SKM-1 treated with dmso at 0.1 percent for 144 hours (cell line): ENCODE results near the gene HSPBP1.

ENCODE experiments used
- DNase-seq: peaks from one replicate; lab custom pipeline; 2025; ENCODE audit not compliant: unreplicated experiment; lab: John Stamatoyannopoulos, UW

The HSPBP1 gene

GRCh38 chr19:55276720-55277430 is 3.0 kb downstream of the HSPBP1 start:
- no peak for DNase-seq

- DNase-seq = no peak
Measured at GRCh38 chr19:55275851-55276719, 3.8 kb downstream of the HSPBP1 start.

DNA sequence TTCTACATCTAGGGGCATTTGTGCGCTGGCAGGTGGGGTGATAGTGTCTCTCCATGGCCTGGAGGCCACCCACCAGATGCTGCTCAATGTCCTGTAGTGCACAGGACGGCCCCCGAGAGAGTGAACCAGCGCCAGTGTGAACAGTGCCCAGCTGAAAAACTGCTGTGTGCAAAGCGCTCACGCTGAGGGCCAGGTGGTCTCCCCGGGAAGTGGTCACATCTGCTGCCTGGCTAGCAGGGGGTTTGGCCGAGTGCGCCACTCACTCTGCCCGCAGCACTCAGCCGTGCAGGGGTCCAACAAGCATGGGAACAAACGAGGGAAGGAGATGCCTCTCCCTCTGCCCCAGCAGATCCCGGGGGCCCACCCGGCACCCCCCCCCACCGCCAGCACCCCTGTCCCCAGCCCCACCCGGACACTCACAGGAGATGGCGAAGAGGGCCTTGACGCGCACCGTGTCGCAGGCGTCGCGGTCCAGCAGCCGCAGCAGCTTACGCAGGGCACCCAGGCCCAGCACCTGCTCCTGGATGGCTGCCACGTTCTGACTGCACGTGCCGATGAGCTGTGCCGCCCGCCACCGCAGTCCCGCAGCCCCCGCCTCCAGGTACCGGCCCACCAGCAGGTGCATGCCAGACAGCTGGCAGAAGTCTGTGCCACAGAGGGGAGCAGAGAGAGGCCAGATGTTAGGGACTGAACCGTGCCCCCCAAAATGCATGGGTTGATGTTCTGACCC is 5.8 kb downstream of the HSPBP1 start:
- DNase-seq = no peak

DNA sequence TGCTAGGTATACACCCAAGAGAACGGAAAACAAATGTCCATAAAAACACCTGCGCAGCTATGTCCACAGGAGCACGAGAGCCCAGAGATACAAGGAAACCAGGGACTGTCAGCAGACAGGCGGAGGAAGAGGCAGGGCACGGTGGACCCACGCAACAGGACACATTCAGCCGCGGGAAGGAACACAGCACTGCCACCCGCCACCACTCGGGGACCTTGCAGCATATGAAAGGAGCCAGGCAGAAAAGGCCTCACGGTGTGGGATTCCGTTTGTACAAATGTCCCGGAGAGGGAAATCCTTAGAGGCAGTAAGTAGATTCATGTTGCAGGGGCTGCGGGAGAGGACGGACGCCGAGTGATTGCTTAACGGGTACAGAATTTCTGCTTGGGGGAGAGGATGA is 7.8 kb downstream of the HSPBP1 start:
- DNase-seq = no peak

- no peak for DNase-seq
Measured at GRCh38 chr19:55270172-55270942, 9.6 kb downstream of the HSPBP1 start.

GRCh38 chr19:55269299-55269698 is 10.6 kb downstream of the HSPBP1 start:
- no peak for DNase-seq

DNA sequence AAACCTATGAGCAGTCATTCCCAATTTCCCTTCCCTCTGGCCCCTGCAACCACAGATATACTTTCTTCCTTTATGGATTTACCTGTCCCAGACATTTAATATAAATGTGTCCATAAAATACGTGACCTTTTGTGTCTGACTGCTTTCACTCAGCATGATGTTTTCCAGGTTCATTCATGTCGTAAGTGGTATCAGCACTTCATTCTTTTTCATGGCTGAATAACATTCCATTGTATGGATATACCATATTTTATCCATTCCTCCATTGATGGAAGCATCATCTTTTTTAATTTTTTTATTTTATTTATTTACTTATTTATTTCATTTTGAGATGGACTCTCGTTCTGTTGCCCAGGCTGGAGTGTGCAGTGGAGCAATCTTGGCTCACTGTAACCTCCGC is 13.1 kb downstream of the HSPBP1 start:
- DNase-seq = no peak

DNA sequence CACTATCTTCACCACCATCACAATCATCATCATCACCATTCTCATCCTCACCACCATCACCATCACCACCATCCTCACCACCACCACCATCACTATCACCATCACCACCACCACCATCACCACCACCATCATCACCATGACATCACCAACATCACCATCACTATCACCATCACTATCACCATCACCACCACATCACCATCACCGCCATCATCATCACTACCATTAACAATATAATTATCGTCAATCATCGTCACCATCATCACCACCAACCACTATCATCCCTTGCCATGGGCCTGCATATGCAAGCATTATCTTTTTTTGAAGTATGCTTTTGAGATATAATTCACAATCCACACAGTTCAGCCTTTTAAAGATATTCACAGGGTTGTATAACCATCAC is 13.5 kb downstream of the HSPBP1 start:
- no peak for DNase-seq

DNA sequence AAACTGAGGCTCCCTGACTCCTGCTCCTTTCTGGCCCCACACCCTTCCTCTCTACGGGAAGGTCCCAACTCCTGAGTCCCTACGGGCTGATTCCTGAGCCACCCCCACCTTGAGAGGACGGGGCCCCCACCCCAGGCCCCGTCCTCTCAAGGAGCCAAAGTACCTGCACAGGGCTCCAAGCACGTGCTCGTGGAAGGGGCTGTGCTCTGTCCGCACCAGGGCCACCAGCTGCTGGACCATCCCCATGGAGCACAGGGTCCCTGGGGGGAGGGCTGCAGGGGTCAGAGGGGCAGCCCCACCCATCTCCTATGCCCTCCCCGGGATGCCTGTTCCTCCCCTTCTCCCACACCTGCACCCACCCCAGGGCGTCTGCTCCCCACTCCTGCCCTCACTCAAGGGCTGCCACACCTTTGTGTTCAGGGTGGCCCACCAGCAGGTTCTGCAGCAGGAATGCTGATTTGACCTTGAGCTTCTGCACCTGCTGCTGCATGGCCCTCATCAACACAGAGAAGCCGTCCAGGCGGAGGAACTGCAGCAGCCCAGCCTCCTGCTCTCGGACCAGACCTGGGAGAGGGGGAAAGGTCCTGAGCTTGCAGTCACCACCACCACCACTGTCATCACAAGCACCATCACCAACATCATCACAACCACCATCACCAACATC is 14.1 kb downstream of the HSPBP1 start:
- DNase-seq = no peak

DNA sequence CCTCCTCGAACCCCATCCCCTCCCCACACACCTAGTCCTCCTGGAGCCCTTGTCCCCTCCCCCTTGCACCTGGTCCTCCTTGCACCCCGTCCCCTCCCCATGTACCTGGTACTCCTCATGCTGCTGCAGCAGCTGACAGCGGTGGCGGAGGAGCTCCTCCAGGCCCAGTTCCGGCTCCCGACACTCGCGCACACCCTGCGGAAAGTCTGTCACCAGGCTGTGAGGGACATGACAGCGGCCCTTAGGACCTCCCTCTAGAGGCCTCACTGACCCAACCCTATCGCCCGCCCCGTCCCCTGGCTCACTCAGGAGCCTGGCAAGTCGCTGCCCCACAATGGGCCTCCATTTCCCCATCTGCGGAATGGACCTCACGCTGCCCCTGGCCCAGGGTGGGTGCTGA is 14.7 kb downstream of the HSPBP1 start:
- DNase-seq = no peak

DNA sequence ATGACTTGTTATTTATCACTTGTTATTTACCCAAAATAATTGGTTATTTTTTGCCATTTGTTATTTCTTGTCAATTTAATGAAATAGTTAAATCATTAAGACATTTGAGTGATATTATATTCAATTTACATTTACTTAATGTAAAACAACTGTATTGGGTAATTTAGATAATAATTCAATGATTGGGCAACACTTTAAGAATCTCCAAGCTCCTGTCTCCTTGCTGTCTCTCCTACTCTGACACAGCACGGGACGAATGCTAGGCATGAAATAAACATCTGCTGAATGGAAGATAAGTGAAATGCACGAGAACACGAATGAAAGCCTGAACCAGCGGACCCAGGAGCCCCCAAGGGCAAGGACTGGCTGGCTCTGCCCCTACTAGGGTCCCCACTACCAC is 15.4 kb downstream of the HSPBP1 start:
- no peak for DNase-seq

DNA sequence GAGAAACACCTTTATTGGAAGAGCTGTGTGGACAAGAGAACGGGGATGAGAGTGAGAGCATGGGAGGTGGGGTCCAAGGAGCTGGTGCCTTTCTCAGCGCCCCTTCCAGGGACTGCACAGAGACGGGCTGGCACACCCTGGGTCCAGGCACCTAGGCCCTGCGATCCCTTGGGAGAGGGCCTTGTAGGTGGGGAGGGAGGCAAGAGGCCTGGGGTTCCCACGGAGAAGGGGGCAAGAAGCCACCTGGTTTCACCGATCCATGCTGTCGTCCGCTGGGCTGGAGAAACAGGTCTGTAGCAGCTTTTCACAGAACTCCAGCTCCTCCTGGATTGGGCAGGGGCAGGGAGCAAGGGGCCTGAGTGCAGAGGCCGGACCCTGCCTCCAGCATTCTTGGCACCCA is 17.6 kb downstream of the HSPBP1 start:
- no peak for DNase-seq

- DNase-seq = no peak
Measured at GRCh38 chr19:55261671-55262126, 18.2 kb downstream of the HSPBP1 start.

GRCh38 chr19:55259540-55260210 is 20.2 kb downstream of the HSPBP1 start:
- DNase-seq = no peak

GRCh38 chr19:55258828-55259539 is 20.9 kb downstream of the HSPBP1 start, which contains the start of gene PPP6R1:
Gene PPP6R1, minus strand, starts transcription at chr19:55259017. Its CDS starts 11,914 bp downstream, at chr19:55247103.
- peak; percentile 82 for DNase-seq

DNA sequence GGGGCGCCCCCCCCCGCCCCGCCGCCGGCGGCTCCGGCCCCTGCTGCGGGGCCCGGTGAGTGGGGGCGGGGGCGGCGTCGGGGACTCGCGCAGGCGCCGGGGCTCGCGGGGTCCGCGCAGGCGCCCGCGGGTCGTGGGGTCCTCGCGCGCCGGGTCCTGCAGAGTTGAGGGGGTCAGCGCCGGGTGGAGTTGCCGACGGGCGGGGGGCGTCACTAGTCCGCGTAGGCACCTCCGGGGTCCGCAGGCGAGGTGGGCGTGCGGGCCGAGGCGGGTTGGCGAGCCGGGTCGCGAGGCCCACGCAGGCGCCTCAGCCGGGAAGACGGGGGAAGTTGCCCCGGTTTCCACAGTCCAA is 21.5 kb downstream of the HSPBP1 start:
- DNase-seq = no peak

DNA sequence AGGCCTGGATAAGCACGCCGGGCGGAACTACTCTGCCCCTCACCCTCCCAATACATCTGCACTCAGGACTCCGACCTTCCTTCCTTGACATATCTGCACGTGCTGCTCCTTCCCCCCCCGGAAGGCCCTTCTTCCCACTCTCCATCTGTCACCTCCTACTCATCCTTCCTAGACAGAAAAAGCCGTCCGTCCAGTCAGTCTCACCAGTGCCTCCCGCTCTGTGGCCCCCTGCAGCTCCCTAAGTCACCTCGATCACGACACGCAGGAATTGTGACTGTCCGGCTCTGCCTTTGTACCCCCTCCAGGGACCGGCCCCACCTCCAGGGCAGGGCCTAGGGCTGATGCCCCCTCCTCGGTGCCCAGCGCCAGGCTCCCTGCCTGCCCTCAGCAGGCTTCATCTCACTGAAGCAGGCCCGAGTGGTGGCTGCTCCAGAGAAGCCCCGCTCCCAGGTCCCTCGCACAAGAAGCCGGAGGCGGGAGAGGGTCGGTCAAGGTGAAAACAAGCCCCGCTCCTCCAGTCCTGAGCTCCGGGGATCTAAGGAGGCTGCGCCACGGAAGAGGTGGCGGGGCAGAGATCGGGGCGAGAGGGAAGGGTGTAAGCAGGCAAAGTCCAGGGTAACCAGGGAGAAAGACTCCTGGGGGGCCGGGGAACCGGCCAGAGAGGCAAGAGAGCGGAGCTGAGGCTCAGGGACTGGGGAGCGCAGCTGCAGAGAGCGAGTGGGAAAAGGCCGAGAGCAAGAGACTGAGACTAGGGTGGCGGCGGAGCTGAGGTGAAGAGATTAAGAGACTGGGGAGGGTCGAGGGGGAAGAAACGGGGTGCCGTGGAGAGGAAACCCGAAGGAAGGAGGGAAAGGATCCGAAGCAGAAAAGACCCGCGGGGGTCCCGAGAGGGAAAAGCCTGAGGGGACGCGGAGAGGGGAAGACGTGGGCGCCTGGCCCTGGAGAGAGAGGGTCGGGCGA is 22.2 kb downstream of the HSPBP1 start:
- DNase-seq = no peak
